ENCODE results near the gene GTSE1.

GRCh38 chr22:46292173-46292572 lies 4.5 kb upstream of the GTSE1 start:
- TF ChIP-seq, protein P1, sequence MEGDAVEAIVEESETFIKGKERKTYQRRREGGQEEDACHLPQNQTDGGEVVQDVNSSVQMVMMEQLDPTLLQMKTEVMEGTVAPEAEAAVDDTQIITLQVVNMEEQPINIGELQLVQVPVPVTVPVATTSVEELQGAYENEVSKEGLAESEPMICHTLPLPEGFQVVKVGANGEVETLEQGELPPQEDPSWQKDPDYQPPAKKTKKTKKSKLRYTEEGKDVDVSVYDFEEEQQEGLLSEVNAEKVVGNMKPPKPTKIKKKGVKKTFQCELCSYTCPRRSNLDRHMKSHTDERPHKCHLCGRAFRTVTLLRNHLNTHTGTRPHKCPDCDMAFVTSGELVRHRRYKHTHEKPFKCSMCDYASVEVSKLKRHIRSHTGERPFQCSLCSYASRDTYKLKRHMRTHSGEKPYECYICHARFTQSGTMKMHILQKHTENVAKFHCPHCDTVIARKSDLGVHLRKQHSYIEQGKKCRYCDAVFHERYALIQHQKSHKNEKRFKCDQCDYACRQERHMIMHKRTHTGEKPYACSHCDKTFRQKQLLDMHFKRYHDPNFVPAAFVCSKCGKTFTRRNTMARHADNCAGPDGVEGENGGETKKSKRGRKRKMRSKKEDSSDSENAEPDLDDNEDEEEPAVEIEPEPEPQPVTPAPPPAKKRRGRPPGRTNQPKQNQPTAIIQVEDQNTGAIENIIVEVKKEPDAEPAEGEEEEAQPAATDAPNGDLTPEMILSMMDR (IDR thresholded peaks at IDR 0.05) = no peak
- TF ChIP-seq EZH2 (IDR thresholded peaks at IDR 0.05; ENCODE audit: borderline replicate concordance, insufficient read depth, low read depth, low read length, poor library complexity, severe bottlenecking) = no peak

Data from B cell (primary cell).